Hippocampal formation (tissue), 2 donors: ENCODE results near the gene ACTL6B.

ENCODE experiments used
- DNase-seq, 2 donors: peaks; one replicate each; lab custom pipeline; 2025; lab: John Stamatoyannopoulos, UW

The ACTL6B gene

DNA sequence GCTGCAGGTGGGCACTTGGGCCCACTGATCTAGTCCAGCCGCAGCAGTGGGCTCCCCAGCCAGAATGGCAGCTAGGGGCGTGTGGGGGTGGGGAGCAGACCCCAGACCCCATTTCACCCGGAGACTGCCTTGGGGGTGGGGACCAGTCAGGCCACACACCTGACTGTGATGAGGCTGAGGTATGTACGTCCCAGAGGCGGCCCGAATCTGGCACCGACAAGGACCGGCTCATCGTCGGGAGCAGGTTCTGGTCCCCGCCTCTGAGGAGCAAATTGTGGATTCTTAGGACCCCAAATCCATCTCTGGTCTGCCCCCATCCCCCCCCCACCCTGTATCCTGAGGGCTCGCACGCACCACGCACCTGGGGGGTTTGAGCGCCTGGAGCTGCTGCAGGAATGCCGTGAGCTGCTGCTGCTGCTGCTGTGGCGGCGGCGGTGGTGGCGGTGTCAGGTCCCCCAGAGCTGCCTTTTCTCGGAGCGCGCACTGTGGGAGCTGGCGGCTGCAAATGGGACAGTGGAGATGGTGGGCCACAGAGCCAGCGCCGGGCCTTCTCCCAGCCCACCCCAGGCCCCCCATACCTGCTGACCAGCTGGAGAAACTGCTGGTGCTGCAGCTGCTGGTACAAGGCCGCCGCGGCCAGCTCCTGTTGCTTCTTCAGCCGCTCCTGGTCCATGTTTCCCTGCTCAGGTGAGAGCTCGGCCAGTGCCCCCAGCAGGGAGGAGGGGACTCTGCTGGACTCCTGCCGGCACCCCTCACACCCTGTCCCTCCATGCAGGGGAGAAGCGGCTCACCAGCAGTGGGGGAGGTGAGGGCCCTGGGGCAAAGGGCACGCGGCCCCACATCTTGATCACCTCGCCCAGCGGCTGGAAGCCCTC is 27.6 kb upstream of the ACTL6B start:
- no peak for DNase-seq

DNA sequence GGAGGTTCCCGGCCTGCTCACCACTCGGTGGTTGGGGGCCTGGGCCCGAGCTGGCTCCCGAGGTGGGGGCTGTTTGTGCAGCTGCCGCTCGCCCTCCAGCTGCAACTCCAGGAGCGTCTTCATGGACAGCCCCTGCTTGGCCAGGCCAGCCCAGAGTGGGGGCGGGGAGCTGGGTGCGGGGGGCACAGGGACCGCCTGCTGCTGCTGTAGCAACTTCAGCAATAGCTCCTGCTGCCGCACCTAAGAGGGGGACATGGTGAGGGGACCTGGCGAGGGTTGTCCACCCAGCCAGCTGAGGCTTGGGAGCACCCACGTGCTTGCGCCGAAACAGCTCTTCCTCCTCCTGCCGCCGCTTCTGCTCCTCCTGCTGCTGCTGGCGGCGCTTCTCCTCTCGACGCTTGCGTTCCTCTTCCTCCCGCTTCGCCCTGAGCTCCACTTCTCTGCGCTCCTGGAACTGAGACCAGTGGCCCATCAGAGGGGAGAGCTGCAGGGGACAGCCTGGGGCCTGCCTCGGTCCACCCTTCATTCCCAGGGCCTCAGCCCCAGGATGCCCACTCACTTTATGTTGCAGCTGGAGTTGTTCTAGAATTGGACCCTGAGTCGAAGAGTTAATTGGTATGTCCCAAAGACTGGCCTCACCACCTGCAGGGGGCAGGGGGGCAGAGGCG is 26.9 kb upstream of the ACTL6B start:
- DNase-seq, result no peak

DNA sequence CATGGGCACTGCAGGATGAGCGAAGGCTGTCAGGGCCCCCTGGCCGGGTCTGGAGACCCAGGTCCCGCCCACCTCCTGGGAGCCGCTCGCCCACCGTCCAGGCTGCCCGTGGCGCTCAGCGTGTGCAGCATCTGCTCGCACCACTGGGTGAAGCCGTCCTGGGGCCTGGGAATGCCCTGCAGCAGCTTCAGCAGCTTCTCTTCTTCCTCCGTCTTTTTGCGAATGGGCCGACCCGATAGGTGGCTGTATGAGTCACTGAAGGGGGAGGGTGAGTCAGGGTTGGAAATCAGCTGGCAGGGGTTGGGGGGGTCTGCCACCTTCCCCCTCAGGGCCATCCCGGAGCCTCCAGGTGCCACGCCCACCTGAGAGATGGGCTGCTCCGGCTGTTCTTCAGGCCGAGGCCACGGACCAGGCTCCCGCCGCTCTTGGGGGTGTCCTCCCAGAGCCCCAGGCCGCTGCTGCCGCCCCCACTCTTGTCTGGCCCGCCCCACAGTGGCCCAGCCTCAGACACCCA is 26.0 kb upstream of the ACTL6B start:
- no peak for DNase-seq

DNA sequence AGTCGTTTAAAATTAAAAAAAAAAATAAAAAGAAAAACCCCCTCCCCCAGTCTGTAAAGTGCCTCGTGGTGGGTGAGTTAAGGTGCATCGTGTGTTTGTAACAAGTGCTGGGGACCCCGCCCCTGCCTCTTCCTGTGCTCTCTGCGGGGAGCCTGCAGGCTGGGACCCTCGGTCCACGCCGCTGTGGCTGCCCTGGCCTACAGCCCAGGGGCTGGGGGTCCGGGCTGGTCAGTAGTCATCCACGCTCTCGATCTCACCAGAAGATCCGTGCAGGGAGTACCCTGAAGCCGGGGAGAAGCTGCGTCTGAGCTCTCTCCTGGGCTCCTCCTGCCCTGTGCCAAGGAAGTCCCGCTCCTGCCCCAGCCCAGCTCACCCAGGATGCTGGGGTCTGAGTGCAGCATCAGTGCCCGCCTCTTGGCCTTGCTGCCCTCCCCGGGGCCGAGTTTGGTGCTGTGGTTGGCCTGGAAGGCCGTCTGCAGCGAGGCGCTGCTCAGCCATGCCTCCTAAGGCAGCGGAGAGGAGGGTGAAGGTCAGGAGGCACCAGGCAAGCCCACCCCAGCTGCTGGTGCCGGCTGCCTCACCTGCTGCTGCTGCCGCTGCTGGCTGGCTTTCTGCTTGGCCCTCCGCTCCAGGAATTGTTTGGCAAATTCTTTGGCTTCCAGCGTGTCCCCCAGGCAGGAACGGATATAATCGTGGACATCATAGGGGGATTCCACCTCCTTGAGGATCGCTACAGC is 25.4 kb upstream of the ACTL6B start:
- no peak for DNase-seq

DNA sequence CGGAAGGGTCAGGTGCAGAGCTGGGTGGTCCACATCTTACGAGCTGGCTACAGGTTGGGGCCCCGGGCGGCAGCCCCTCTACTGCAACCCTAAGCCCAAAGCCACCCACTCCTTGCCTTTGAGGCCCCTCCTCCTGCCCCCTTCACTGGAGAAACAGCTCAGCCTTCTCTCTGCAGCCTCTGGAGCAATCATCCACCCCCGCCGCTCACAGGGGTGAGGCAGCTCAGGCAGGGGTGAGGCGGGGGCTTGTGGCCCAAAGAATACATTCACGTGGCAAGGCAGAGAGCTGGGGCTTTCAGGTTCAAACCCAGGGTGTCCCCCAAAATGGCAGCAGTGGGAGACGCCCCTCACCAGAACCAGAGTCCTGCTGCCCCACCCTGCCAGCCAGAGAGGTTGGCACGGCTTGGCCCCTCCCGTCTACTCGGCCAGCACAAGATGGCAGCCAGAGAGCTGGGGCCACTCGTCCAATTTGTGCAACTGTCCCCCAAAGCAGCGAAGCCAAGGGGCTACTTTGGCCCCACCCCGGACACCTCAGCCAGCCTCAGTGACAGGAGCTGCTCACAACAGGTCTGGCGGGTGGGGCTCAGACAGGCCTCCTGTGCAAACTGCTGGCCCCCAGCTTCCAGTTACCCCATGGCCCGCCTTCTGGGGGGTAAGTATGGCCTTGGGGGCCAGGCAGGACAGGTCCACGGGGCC is 24.5 kb upstream of the ACTL6B start:
- DNase-seq, result no peak

DNA sequence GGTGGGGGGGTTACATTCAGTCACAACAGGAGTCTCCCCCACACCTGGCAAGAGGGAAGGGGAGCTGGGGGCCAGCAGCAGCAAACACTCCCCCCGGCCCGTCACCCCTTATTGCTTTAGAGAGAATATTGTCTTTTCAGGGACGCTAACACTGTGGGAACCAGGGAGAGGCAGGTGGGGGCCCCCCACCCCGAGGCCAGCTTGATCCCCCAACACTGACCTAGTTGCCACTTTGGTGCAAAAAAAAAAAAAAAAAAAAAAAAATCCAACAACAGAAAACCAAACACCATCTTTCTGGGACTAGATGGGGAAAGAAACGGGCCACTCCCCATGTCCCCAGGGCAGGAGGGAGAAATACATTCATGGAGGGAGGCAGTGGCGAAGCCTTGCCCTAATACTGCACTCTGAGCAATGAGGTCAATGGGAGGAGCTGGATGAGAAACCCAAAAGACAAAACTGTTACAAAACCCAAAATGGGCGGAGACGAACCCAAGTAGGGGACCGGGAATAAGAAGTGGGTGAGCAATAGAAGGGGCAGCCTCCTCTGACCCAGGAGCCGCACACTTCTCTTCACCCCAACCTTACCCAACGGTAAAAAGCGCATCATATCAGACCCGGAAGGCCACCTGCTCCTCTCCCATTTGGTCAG is 23.8 kb upstream of the ACTL6B start:
- no peak for DNase-seq

DNA sequence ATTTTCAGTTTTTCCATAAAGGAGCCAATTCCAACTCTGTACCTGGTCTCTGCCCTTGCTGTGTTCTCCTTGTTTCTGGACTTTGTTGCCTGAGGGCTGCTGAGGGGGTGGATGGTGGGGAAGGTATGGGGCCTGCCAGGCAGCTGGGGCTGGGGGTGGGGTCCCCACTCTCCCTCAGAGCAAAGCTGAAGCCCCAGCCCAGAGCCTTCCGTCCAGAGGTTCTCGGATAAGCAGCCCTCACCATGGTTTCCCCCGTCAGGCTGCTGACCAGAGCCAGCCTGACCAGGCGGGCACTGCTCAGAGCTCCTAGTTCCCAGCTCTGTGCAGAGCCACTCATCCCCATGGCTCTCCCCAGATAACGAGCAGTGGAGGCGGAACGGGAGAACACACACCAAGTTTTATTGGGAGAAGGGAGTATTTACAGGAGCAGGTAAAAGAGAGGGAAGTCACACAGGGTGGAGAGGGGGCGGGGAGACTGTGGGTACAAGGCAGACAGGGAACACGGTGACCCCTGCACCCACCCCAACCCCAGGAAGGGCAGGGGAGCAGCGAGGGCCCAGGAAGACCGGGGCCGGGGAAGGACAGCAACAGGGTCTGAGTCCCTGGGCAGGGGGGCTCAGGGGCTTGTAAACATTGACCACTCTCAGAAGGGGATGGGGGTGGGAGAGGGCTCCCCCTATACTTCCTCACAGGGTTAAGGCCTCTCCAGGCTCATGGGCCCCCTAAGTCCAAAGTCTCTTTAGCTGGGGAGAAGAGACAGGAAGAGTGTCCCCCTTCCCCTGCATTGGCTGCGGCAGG is 23.1 kb upstream of the ACTL6B start:
- no peak for DNase-seq

DNA sequence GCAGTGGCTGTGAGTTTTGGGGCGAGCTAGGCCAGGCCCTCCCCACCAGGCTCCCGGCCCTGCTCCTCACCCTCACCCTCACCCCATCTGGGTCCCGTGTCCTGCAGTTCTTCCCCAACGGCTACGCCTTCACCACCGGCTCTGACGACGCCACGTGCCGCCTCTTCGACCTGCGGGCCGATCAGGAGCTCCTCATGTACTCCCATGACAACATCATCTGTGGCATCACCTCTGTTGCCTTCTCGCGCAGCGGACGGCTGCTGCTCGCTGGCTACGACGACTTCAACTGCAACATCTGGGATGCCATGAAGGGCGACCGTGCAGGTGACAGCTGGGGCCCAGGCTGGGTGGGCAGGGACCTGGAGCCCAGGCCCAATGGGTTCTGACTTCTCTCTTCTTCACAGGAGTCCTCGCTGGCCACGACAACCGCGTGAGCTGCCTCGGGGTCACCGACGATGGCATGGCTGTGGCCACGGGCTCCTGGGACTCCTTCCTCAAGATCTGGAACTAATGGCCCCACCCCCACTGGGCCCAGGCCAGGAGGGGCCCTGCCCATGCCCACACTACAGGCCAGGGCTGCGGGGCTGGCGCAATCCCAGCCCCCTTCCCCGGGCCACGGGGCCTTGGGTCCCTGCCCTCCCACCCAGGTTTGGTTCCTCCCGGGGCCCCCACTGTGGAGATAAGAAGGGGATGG is 22.2 kb upstream of the ACTL6B start:
- DNase-seq, result no peak

DNA sequence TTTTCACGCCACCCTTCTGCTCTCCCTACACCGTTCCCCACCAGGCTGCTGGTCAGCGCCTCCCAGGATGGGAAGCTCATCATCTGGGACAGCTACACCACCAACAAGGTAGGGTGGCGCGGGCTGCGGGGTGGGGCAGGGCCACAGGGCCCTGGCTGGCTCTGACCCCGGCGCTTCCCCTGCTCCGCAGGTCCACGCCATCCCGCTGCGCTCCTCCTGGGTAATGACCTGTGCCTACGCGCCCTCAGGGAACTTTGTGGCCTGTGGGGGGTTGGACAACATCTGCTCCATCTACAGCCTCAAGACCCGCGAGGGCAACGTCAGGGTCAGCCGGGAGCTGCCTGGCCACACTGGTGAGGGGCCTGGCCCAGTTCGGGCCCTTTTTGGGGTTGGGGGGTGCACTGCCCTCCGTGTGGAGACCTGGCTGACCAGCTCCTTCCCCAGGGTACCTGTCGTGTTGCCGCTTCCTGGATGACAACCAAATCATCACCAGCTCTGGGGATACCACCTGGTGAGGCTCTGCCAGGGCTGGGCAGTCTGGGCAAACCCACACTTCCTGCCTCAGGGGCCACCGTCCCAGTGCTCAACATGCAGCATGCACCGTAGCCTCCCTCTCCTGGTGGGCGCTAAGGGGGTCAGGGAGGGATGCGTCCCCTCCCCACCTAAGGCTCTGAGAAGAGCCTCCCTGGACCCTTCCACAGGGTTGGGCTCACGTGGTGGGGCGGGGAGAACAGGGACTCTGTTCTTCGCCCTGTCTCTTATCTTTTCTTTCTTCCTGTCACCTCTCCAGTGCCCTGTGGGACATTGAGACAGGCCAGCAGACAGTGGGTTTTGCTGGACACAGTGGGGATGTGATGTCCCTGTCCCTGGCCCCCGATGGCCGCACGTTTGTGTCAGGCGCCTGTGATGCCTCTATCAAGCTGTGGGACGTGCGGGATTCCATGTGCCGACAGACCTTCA is 21.3 kb upstream of the ACTL6B start:
- DNase-seq, result no peak

DNA sequence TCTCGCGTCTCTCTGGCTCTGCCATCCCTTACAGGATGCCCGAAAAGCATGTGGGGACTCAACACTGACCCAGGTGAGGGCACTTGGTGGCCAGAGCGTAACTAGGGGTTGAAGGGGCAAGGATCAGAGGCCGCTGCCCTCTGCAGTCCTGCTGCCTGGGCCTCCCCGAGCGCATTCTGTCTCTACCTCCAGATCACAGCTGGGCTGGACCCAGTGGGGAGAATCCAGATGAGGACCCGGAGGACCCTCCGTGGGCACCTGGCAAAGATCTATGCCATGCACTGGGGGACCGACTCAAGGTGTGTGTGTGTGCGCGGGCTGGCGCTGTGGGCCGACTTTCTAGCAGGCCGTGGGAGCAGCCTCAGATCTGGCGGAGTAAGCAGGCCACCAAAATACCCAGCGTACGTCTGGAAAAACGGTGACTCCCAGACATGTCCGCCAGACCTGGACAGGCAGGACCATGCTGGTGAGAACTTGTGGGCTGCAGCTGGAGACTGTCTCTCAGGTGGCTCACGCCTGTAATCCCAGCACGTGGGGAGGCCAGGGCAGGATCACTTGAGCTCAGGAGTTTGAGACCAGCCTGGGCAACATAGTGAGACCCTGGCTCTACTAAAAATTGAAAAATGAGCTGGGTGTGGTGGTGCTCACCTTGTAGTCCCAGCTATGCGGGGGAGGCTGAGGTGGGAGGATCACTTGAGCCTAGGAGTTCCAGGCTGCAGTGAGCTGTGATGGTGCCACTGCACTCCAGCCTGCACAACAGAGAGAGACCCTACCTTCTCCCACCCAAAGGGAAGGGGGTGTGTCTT is 20.5 kb upstream of the ACTL6B start:
- no peak for DNase-seq

DNA sequence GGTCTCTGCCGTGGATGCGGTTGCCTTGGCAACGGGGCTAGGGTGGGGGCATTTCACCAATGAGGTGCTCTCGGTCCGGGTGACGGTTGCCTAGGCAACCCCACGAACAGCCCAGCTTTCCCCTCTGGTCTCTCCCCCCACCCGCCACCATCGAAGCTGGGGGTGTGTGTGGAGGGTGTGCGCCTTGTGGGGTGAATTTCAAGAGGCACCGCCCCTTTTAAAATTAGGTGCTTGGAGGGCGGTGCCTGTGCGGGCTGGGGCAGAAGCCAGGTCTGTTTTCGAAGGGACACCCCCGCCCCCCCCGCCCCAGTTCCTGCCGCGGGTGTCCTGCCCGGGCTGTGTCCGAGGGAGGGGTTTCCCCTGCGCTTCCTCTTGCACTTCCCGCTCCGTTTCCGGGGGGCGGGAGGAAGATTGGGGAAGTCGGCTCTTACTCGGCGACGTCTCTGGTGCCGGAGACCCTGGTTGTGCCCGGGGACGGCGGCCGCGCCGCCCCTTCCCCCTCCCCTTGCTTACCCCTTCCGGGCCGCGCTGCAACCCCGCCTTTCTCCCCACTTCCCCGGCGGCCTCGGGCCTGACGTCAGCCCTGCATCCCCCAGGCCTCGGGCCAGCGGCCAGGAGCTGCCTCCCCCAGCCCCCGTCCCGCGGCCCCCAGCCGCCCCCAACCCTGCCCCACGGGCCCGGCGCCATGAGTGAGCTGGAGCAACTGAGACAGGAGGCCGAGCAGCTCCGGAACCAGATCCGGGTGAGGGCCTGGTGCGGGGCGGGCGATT is 19.5 kb upstream of the ACTL6B start:
- peak; percentile 56 to 58 for DNase-seq

DNA sequence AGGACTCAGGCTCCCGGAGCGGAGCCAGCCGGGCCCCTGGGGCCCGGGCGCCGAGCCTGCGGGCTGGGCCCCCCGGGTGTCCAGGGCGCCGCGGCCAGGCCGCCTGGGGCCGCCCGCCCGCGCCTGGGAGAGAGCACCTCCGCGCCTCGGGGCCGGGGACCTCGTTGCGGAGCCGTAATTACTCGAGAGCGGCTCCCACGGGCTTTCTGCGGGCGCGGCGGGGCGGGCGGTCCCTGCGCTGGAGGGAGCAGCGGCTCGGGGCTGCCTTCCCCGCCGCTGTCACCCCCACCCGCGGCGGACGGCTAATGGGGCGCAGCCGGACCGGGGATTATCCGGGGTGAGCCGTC is 18.8 kb upstream of the ACTL6B start:
- DNase-seq, result no peak

DNA sequence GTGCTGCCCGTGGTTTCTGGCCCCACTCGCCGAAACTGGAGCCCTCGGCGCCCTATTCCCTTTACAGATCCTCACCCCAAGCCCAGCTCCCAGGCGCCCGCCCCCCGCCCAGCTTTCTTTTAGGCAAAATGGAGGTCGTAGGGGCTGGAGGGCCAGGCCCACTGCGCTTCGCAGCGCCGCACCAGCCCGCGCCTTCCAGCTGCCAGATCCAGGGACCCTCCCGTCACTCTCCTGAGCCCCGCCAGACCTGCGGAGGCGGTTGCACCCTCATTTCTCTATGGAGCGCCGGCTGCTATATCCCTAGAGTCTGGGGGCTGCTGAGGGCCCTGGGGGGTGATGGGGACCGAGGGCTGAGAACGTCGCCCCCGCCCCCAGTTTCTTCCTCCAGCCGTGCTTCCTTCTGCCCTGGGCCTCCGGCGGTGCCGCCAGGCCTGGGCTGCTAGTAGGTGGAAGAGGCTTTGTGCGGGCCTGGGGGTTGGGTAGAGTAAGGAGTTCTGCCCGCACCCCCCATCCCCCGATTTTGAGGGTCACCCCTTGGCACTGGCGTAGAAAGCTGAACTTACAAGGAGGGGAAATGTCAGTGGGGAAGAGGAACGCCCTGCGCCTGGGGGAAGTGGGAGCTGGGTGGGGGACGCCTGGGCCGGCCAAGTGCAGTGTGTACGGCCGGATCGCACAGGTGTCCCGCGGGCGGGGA is 18.3 kb upstream of the ACTL6B start:
- peak in 1 of 2 donors; percentile 25 for DNase-seq

DNA sequence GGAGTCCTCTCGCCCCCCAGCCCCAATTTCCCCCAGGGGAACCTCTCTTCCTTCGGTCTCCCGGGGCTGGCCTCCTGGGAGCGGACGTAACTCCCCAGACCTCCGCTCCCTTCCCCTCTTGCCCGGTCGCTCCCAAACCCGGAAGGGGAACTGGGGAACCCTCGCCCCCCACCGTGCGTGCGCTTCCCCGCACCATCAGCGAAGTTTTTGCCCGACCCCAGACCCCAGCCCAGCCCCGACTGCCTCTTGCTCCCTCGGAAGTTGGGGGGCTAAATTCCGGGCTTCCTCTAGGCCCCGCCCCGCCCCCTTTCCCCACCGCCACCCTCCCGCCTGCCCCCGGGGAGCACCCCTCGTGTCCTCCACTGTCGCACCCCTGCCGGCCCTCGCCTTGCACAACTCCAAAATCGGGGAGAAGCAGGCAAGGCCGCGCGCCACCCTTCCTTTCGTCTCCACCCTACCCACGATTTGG is 17.7 kb upstream of the ACTL6B start:
- no peak for DNase-seq

DNA sequence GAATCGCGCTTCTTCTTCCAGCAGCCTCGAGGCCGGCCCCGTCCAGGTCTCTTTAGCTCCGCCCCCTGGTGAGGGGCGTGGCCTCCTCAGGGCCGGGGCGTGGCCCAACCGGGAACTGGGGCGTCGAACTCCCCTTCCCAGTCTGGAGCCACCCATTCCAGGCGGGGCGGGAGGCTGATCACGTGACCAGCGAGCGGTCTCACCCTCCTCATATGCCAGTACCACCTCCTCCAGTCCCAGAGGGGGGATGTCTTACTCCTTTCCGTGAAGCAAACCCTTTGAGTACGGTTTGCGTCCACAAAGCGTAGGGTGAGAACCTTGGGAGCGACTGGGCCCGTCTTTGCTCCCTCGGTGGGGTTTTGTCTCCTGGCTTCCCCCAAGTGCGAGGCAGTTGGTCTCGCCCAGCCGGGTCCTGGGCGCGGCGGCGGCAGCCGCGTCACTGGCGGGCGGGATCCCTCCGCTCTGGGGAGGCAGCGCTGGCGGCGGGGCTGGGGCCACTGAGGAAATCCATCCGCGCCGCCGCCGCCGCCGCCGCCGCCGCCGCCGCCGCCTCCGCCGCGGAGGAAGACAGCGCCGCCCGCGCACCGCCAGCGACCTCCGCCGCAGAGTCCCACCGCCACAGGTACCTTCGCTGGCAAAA is 17.2 kb upstream of the ACTL6B start, which contains the start of gene GNB2:
Gene GNB2, plus strand, starts transcription at position 439 of the 640 bp plus-strand sequence. CDS start 2,526 bp downstream, outside the sequence.
- DNase-seq, result peak; percentile 96 to 99
